GM13976 (cell line): Measurements from ENCODE around the gene POU6F2.

Source experiments
- DNase-seq: peaks from one replicate; pipeline ENCODE4 v3.0.0; 2012; ENCODE audit warnings: low spot score
- in situ Hi-C: fragments of 300-500 bp; cut with MboI; formaldehyde crosslinking; loops from one replicate; pipeline ENCODE4 v1.12.0; 2022; ENCODE audit warnings: low sequenced_read_pairs, mixed read lengths, inconsistent platforms; ENCODE audit not compliant: unreplicated experiment
- TF ChIP-seq, protein P1 (sequence below): IDR thresholded peaks from 2 replicates; pipeline ENCODE4 v1.5.1; 2012; ENCODE audit warnings: borderline replicate concordance, mild to moderate bottlenecking; ENCODE audit not compliant: insufficient read depth; ENCODE audit errors: extremely low read depth, missing control alignments, control extremely low read depth

Gene POU6F2

GRCh38 chr7:39045231-39045630 lies 67.5 kb downstream of the POU6F2 start:
- TF ChIP-seq, protein P1, sequence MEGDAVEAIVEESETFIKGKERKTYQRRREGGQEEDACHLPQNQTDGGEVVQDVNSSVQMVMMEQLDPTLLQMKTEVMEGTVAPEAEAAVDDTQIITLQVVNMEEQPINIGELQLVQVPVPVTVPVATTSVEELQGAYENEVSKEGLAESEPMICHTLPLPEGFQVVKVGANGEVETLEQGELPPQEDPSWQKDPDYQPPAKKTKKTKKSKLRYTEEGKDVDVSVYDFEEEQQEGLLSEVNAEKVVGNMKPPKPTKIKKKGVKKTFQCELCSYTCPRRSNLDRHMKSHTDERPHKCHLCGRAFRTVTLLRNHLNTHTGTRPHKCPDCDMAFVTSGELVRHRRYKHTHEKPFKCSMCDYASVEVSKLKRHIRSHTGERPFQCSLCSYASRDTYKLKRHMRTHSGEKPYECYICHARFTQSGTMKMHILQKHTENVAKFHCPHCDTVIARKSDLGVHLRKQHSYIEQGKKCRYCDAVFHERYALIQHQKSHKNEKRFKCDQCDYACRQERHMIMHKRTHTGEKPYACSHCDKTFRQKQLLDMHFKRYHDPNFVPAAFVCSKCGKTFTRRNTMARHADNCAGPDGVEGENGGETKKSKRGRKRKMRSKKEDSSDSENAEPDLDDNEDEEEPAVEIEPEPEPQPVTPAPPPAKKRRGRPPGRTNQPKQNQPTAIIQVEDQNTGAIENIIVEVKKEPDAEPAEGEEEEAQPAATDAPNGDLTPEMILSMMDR, result no peak
- in situ Hi-C loops, result no loop called here
- DNase-seq, result no peak

GRCh38 chr7:39051279-39051678 lies 73.6 kb downstream of the POU6F2 start:
- DNase-seq, result no peak
- TF ChIP-seq, protein P1, result no peak
- in situ Hi-C loops, result no loop called here

- no peak for DNase-seq
- TF ChIP-seq, protein P1, result no peak
- in situ Hi-C loops, result no loop called here
Observed at GRCh38 chr7:39051707-39052106, 74.0 kb downstream of the POU6F2 start.

GRCh38 chr7:39054731-39055130 lies 77.0 kb downstream of the POU6F2 start:
- TF ChIP-seq, protein P1, result no peak
- no peak for DNase-seq
- in situ Hi-C loops, result no loop called here

- DNase-seq, result no peak
- TF ChIP-seq, protein P1, result no peak
- in situ Hi-C loops, result no loop called here
Observed at GRCh38 chr7:39056153-39056552, 78.4 kb downstream of the POU6F2 start.

DNA sequence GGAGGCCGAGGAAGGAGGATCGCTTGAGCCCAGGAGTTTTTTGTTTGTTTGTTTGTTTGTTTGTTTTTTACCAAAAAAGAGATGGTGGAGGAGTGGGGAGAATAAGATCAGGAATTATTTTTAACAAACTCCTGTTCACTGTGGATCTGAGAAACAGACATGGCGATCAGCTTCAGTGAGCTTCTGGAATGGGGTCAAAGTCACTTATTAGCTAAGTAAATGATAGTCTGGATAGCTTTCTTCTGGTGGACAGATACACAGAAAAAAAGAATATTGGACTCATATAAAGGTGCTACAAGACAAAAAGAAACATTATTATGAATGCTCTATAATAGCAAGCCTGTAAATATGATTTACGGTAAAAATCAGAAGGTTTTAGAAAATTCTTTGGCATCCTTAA lies 85.1 kb downstream of the POU6F2 start:
- in situ Hi-C loops, result no loop called here
- DNase-seq, result no peak
- TF ChIP-seq, protein P1, result no peak

DNA sequence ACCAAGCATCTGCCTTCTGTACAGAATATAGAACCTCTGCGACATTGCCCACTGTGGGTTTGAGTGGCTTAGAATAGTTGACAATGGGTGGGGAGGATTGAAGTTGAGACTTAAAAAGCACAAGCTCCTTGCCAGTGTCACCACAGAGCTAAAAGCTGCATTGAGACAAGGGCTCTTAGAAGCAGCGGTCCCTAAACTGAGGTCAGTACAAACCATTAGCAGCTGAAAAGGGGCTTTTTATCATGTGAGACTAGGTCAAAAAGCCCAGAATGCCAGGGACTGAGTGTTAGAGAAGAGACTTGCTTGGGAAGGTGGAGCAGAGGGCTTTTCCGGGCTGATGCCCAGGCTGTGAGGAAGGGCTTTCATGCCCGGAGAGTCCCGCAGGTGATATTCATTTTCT lies 91.3 kb downstream of the POU6F2 start:
- in situ Hi-C loops, result no loop called here
- TF ChIP-seq, protein P1, result no peak
- no peak for DNase-seq
